NCI-H524 treated with DMSO at 0.1 percent for 48 hours (cell line): ENCODE data around the gene CHRM1.

ENCODE experiments used
- DNase-seq: peaks from one replicate; lab custom pipeline; 2025; lab: John Stamatoyannopoulos, UW

The CHRM1 gene

GRCh38 chr11:62925745-62926679 lies 4.8 kb upstream of the CHRM1 start:
- no peak for DNase-seq

- DNase-seq, result no peak
Measured at GRCh38 chr11:62925308-62925707, 4.1 kb upstream of the CHRM1 start.

- no peak for DNase-seq
Measured at GRCh38 chr11:62923601-62924411, 2.6 kb upstream of the CHRM1 start.

GRCh38 chr11:62922653-62923431 lies 1.7 kb upstream of the CHRM1 start:
- no peak for DNase-seq

GRCh38 chr11:62922189-62922589 lies 1.0 kb upstream of the CHRM1 start:
- no peak for DNase-seq

GRCh38 chr11:62921573-62922188 lies 518 bp upstream of the CHRM1 start:
- no peak for DNase-seq

GRCh38 chr11:62919898-62920640 lies 1.1 kb downstream of the CHRM1 start:
- DNase-seq, result no peak

GRCh38 chr11:62919476-62919875 lies 1.7 kb downstream of the CHRM1 start:
- DNase-seq, result no peak

- no peak for DNase-seq
Measured at GRCh38 chr11:62918531-62918930, 2.6 kb downstream of the CHRM1 start.

- no peak for DNase-seq
Measured at GRCh38 chr11:62917906-62918502, 3.2 kb downstream of the CHRM1 start.

GRCh38 chr11:62914416-62914815 lies 6.7 kb downstream of the CHRM1 start:
- no peak for DNase-seq

GRCh38 chr11:62912268-62912667 lies 8.9 kb downstream of the CHRM1 start:
- no peak for DNase-seq

- DNase-seq, result no peak
Measured at GRCh38 chr11:62911137-62912130, 9.7 kb downstream of the CHRM1 start.

GRCh38 chr11:62910141-62910882 lies 10.9 kb downstream of the CHRM1 start:
- no peak for DNase-seq

GRCh38 chr11:62909107-62909894 lies 11.9 kb downstream of the CHRM1 start:
- DNase-seq, result no peak

- no peak for DNase-seq
Measured at GRCh38 chr11:62908468-62909072, 12.6 kb downstream of the CHRM1 start.

GRCh38 chr11:62905927-62906531 lies 15.1 kb downstream of the CHRM1 start:
- no peak for DNase-seq
